ENCODE measurements around the gene PDE11A. TPM values are rescaled to one million over a fixed set of nuclear protein-coding genes. Genes with fewer than 3 reads are reported as not detected.

The PDE11A gene
- total RNA-seq, 3 donors from 2014 or later: 0.96 to 2.3 (median 2.2) TPM

DNA sequence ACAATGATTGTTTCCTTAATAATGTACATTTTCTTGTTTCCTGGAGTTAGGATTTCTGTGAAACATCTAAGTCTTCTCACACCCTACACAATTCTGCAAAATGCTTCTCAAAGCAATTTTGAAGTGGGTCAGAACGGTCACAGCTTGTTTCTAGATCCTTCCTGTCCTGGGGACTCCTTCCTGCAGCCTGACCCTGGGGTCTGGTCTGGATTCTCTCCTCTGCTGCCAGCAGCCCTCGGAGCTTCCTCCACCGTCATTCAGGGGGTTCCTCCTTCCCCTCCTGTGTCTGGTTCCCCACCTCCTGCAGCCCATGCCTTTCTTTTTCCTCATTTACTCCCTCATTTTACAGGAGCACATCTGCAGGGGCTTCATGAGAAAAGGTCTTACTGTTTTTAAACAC, 357.9 kb downstream of the PDE11A start:
- intact Hi-C loops (cut with DNase I; ENCODE audit: low total_unique reads): no loop called here
- no peak overlapping the region for H3K27ac ChIP-seq
- TF ChIP-seq, protein P1, sequence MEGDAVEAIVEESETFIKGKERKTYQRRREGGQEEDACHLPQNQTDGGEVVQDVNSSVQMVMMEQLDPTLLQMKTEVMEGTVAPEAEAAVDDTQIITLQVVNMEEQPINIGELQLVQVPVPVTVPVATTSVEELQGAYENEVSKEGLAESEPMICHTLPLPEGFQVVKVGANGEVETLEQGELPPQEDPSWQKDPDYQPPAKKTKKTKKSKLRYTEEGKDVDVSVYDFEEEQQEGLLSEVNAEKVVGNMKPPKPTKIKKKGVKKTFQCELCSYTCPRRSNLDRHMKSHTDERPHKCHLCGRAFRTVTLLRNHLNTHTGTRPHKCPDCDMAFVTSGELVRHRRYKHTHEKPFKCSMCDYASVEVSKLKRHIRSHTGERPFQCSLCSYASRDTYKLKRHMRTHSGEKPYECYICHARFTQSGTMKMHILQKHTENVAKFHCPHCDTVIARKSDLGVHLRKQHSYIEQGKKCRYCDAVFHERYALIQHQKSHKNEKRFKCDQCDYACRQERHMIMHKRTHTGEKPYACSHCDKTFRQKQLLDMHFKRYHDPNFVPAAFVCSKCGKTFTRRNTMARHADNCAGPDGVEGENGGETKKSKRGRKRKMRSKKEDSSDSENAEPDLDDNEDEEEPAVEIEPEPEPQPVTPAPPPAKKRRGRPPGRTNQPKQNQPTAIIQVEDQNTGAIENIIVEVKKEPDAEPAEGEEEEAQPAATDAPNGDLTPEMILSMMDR (IDR thresholded peaks at IDR 0.05): no peak
- TF ChIP-seq POLR2A (IDR thresholded peaks at IDR 0.05) (no peak), POLR2AphosphoS5 (IDR thresholded peaks at IDR 0.05) (no peak)
- no peaks in the 10 kb centered on the region for H3K9me3 ChIP-seq
- no peak overlapping the region for H3K4me3 ChIP-seq
- no peaks in the 10 kb centered on the region for H3K36me3 ChIP-seq
- H3K4me1 ChIP-seq: no peaks in the 10 kb centered on the region
- DNase-seq (ENCODE audit: low spot score in 2 of 2): no peak
- H3K27me3 ChIP-seq: no peaks in the 10 kb centered on the region

DNA sequence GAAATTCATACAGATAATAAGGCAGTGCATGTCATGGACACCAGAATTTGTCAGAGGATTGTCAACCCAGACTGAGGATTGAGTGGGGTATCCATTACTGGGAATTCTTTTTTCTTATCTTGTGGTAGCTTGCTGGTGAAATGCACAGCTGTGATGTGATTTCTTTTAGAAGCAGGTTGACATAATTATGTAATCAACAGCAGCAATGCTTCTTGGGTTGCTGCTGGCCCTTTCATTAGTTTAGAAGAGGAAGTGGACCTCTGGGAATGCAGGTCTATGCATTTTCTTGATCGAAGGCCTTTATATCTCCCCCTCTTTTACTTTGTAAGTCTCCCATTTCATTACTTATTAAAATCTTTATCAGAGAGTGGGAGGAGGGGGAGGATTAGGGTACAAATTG, 360.1 kb downstream of the PDE11A start:
- no peak overlapping the region for H3K27ac ChIP-seq
- H3K9me3 ChIP-seq: no peaks in the 10 kb centered on the region
- TF ChIP-seq POLR2A (IDR thresholded peaks at IDR 0.05) (no peak), POLR2AphosphoS5 (IDR thresholded peaks at IDR 0.05) (no peak)
- TF ChIP-seq, protein P1 (IDR thresholded peaks at IDR 0.05): no peak
- DNase-seq (ENCODE audit: low spot score in 2 of 2): no peak
- H3K4me1 ChIP-seq: no peaks in the 10 kb centered on the region
- H3K4me3 ChIP-seq: no peak overlapping the region
- no peaks in the 10 kb centered on the region for H3K27me3 ChIP-seq
- intact Hi-C loops (cut with DNase I; ENCODE audit: low total_unique reads): no loop called here
- H3K36me3 ChIP-seq: no peaks in the 10 kb centered on the region

DNA sequence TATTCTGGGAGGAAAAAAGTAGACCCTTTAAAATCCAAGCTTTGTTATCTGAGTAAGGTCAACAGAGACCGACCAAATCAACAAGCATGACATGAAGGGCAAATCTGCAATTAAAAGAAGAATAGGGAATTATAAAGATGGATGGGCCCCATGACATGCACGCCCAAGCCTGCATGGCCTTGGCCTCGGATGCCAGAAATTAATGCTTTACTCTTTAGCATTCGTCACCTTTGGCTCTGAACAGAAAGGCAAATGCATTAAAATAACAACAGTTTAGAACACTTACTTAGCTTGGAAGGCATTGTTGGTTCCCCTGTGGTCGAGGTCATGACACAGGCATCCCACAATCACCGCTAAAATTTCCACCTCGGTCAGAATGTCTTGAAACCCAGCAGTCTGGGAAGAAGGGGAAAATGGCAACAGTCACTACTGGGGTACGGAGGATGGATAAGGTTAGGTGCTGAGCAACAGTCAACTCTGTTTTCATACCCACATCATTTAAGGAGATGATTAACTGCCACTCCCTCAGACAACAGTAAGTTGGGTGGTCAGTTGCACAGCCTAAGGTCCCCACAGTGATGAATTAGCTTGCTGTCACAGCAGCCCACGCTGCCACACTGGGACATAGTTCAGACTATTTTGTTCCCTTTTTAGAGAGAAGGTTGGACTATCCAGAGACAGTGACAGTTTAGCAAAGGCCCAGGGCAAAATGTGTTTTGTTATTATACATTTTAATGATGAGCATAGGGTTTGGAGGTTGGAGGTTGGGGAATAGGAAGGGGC, 360.9 kb downstream of the PDE11A start:
- Histone ChIP-seq H3K9me3 (no peaks in the 10 kb centered on the region), H3K27me3 (no peaks in the 10 kb centered on the region), H3K4me3 (no peak overlapping the region), H3K4me1 (no peaks in the 10 kb centered on the region), H3K27ac (no peak overlapping the region), H3K36me3 (no peaks in the 10 kb centered on the region)
- DNase-seq (ENCODE audit: low spot score in 2 of 2): no peak
- intact Hi-C loops (cut with DNase I; ENCODE audit: low total_unique reads): no loop called here
- TF ChIP-seq POLR2AphosphoS5 (IDR thresholded peaks at IDR 0.05) (no peak), POLR2A (IDR thresholded peaks at IDR 0.05) (no peak)
- TF ChIP-seq, protein P1 (IDR thresholded peaks at IDR 0.05): no peak

DNA sequence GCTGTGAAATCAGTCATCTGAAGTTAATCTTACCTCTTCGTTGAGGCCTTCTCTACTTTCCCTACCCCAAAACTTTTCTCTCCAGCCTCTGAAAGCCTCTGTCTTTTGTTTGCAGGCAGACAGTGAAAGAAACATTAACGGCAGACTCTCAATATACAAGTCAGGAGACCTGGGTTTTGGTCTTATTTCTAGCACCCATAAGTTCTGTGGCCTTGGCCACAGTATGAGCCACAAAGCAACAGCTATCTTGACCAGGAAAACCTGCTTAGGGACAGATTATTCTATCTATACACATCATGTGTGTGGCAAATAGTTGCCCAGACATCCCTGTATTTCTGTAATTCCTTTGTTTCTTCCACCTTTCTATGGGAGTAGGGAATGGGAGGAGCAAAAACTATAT, 361.7 kb downstream of the PDE11A start:
- Histone ChIP-seq H3K36me3 (no peaks in the 10 kb centered on the region), H3K27ac (no peak overlapping the region), H3K4me3 (no peak overlapping the region), H3K4me1 (no peaks in the 10 kb centered on the region), H3K9me3 (no peaks in the 10 kb centered on the region), H3K27me3 (no peaks in the 10 kb centered on the region)
- intact Hi-C loops (cut with DNase I; ENCODE audit: low total_unique reads): no loop called here
- no peak for DNase-seq (ENCODE audit: low spot score in 2 of 2)
- TF ChIP-seq POLR2AphosphoS5 (IDR thresholded peaks at IDR 0.05): no peak
- TF ChIP-seq POLR2A (IDR thresholded peaks at IDR 0.05): no peak
- TF ChIP-seq, protein P1 (IDR thresholded peaks at IDR 0.05): no peak

DNA sequence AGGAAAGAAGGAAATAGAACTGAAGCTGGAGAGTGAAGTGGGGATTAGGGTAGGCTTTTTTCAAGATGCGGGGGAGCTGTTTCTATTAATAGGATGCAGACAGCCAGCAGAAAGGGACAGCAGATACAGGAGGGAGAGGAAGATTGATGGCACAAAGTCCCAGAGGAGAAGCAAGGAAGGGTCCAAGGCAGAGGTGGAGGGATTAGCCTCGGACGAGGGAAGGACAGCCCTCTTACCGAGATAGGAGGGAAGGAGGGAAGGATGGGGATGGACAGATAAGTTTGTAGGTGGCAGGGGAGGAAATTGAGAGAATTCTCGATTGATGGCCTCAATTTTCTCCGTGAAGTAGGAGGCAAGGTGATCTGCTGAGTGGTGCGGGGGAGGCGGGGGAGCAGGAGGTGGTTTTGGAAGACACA, 362.6 kb downstream of the PDE11A start:
- Histone ChIP-seq H3K36me3 (no peaks in the 10 kb centered on the region), H3K4me3 (no peak overlapping the region), H3K4me1 (no peaks in the 10 kb centered on the region), H3K27me3 (no peaks in the 10 kb centered on the region), H3K9me3 (no peaks in the 10 kb centered on the region), H3K27ac (no peak overlapping the region)
- intact Hi-C loops (cut with DNase I; ENCODE audit: low total_unique reads): no loop called here
- TF ChIP-seq POLR2A (IDR thresholded peaks at IDR 0.05) (no peak), POLR2AphosphoS5 (IDR thresholded peaks at IDR 0.05) (no peak)
- TF ChIP-seq, protein P1 (IDR thresholded peaks at IDR 0.05): no peak
- DNase-seq (ENCODE audit: low spot score in 2 of 2): no peak
